GM12892 (cell line): ENCODE measurements around the gene HADHA. TPM values are rescaled to one million over a fixed set of nuclear protein-coding genes. Genes with fewer than 3 reads are reported as not detected.

Experiments used
- DNase-seq: peaks from one replicate; pipeline ENCODE4 v3.0.0; 2011; ENCODE audit not compliant: insufficient read length
- FAIRE-seq: peaks from 2 replicates; lab custom pipeline; 2011; peaks lifted over from hg19 to GRCh38; lab: Jason Lieb, UNC
- POLR2A ChIP-seq: IDR thresholded peaks from 2 replicates; pipeline ENCODE4 v1.6.1; 2011; ENCODE audit warnings: low read depth, low read length, control low read depth
- POLR2AphosphoS5 ChIP-seq: IDR thresholded peaks from 2 replicates; pipeline ENCODE4 v1.6.1; 2011; ENCODE audit warnings: low read depth, low read length, control low read depth
- TAF1 ChIP-seq: IDR thresholded peaks from 2 replicates; pipeline ENCODE4 v1.6.1; 2011; ENCODE audit warnings: low read depth, mild to moderate bottlenecking, control low read depth, low read length, borderline replicate concordance
- polyA plus RNA-seq: library from polyadenylated mRNA; unstranded; fragments of >200 nt; gene quantifications from one replicate; pipeline ENCODE4 v1.2.1, GENCODE V29; 2012; ENCODE audit warnings: missing spikeins, inconsistent platforms; ENCODE audit not compliant: missing spikeins

The HADHA gene
- 76.0 TPM for polyA plus RNA-seq

DNA sequence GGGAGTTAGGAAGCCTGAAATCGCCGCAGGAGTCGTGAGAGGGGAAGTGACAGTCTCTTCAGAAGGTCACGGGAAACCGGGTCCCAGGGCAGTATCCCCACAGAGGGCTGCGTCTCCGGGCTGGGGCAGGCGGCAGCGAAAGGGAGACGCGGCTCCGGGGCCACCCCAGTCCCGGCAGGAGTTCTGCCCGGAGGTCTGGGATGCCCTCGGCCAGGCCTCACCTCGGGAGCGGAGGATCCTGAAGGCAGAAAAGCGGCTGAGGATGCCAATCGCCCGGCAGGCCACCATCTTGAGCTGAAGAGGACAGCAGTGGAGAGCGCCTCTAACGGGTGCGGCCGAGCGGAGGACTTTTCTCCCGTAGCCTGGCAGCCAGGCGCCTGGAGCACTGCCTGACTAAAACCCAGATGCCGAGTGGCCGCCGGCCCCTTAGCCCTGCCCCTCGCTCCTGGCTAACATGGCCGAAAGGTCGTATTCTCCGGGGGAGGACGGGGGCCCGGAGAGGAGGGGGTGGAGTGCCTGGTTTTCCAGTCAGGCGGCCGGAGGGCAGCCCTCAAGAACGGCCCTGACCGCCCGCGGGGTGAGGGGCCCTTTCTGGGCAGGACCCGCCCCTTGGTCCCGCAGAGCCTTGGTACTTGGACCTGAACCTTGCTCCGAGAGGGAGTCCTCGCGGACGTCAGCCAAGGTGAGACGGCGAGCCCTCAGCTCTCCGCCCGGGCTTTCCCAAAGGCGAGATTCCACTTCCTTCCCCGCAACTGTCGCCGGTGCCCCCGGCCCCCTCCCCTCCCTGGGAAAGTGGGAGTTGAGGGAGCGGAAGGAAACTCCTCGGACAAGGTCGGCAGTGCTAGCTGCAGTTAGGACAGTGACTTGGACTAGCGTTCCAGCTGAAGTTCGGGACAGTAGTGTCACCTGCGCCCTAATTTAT lies at the start of gene HADHA, which contains the start of gene HADHB:
TSS of gene HADHA (minus strand) at position 324 of the 922 bp plus-strand sequence. CDS start at position 288, 36 bp downstream.
TSS of gene HADHB (plus strand) at position 631 of the 922 bp plus-strand sequence. CDS start 9,316 bp downstream, outside the sequence.
- TF ChIP-seq TAF1 (peak; percentile 68; the same call in 1 of the 2 replicates), POLR2A (peak; percentile 89), POLR2AphosphoS5 (peak; percentile 88)
- peak; percentile 67 for DNase-seq
- peak; percentile 85 for FAIRE-seq

DNA sequence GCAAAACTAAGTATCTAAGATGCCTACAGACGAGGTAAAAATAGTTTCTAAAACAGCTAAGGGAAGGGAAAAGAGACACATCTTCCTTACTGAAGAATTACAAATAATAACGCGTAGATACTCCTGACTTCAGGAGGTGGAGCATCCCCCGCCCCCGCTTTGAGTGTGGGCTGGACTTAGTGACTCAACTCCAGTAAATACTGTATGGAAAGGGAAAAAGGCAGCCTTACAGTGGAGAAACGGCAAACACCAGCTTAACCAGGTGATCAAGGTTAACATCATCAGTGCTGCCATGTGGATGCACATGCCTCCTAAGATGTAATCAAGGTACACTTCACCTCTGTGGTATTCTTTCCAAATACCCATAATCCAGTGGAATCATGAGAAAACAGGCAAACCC lies 48.2 kb upstream of the HADHA start:
- DNase-seq = no peak
- TF ChIP-seq POLR2A = no peak
- no peak for TF ChIP-seq TAF1
- no peak for TF ChIP-seq POLR2AphosphoS5
- no peak for FAIRE-seq

DNA sequence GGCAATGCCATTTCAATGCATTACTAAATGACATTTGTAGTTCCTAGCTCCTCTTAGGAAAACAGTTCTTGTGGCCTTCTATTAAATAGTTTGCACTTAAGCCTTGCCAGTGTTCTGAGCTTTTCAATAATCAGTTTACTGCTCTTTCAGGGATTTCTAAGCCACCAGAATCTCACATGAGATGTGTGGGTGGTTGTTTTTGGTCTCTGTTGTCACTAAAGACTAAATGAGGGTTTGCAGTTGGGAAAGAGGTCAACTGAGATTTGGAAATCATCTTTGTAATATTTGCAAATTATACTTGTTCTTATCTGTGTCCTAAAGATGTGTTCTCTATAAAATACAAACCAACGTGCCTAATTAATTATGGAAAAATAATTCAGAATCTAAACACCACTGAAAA lies 45.6 kb upstream of the HADHA start:
- FAIRE-seq (no peak), DNase-seq (no peak)
- TF ChIP-seq POLR2AphosphoS5 (no peak), POLR2A (no peak), TAF1 (no peak)

DNA sequence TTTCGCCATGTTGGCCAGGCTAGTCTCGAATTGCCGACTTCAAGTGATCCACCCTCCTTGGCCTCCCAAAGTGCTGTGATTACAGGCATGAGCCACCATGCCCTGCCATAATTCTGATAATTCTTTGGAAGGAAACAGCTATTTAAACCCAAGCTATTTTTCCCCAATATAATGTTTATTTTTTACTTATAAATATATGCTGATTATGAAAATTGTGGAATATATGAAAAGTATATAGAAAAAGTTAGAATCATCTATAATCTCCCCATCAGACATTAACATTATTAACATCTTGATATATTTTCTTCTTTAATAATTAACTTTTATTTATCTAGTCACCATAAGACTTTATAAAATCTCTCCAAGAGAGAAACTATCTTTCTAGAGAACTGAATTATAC lies 41.5 kb upstream of the HADHA start:
- FAIRE-seq = no peak
- TF ChIP-seq POLR2A (no peak), TAF1 (no peak), POLR2AphosphoS5 (no peak)
- no peak for DNase-seq

DNA sequence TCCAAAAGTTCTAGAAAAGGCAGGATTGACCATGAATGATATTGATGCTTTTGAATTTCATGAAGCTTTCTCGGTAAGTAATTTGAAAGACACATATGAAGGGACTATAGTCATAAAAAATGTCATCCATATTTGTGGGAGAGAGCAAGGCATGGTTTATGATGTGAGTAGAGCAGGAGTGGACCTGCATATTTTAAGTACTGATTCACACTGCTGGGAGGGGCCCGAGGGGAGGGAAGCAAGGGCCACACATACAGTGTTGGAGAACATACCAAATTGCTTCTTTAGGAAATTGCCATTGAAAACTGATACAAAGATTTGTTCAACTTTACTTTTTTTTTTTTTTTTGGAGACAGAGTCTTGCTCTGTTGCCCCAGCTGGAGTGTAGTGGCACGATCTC lies 39.7 kb upstream of the HADHA start:
- TF ChIP-seq POLR2AphosphoS5 (no peak), POLR2A (no peak), TAF1 (no peak)
- FAIRE-seq (no peak), DNase-seq (no peak)

DNA sequence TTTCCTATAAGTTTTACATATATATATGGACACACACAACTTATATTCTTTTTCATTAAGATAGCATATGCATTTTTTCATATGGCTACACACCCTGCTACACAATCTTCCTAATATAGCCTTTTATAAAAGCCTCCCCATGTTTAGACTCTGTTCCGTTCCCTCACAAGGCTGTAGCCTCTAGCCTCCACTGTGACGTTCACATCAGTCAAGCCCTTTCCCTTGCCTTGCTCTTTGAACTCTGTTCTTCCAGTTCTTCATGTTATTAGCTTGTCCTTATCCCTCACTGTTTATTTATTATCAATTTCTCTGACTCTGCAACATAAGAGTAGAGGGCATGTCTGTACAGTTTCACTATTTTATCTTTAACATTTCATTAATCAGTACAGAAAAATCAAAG lies 39.2 kb upstream of the HADHA start:
- no peak for DNase-seq
- TF ChIP-seq TAF1 (no peak), POLR2AphosphoS5 (no peak), POLR2A (no peak)
- no peak for FAIRE-seq

DNA sequence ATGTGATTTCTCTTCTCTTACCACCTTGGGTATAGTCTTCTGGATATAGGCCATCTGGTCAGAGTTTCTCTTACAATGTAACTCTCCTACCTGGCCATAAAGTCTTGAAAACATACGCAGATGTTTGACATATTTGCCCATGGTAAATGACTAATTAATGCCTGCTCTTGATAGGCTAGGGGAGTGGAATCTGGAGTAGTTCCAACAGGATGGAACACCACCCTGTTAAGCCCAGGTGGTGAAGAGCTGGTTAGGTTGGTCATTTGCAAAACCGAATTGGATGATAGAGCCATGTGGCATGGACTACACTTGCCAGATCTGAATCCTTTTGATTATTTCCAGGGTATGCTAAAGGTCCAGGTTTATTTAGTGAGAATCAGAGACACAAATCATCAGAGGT lies 36.8 kb upstream of the HADHA start:
- FAIRE-seq (peak; percentile 9), DNase-seq (no peak)
- TF ChIP-seq POLR2AphosphoS5 (no peak), TAF1 (no peak), POLR2A (no peak)

DNA sequence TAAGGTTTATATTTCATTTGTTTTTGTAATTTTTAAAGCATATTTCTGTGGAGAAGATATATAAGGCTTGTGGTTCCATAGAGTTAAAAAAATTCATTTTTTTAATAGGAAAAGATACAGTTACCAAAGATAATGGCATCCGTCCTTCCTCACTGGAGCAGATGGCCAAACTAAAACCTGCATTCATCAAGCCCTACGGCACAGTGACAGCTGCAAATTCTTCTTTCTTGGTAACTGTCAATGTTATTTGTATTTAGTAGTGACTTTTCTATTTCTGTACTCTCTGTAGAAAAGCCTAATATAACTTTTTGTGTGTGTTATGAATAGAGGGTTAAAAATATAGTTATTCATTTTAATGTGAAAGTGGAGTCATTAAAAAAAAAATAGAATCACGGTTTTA lies 35.5 kb upstream of the HADHA start:
- TF ChIP-seq POLR2AphosphoS5 (no peak), TAF1 (no peak), POLR2A (no peak)
- FAIRE-seq (no peak), DNase-seq (no peak)

DNA sequence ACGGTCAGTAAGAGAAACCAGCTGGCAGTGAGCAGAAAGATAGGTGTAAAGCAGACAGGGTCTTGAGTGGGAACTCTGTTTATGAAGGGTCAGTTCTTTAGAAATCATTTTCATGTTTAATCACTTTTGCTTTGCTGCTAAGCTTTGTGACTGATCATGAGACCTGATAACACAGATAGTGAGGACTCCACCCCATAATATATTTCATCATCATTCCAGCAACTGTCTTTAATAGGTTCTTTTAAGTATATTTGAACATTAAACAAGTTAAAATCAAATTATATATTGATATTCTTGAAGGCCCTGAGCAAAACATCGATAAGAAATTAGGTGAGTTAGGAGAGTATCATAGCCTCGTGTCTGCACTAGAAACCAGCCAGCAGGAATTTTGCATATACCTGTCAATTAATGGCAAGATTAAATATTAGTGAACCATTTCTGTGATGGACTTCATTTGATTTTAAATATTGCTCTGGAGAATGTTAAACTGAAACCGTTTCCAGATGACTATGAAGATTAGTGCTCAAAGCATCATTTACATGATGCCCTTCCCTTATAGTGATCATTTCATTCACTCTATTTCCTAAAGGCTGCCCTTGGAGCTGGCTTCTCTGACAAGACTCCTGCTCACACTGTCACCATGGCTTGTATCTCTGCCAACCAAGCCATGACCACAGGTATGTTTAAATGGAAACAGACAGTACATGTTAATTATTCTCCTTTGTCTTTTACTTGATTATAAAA lies 32.2 kb upstream of the HADHA start:
- DNase-seq = no peak
- FAIRE-seq = no peak
- TF ChIP-seq TAF1 = no peak
- TF ChIP-seq POLR2AphosphoS5 = no peak
- no peak for TF ChIP-seq POLR2A

DNA sequence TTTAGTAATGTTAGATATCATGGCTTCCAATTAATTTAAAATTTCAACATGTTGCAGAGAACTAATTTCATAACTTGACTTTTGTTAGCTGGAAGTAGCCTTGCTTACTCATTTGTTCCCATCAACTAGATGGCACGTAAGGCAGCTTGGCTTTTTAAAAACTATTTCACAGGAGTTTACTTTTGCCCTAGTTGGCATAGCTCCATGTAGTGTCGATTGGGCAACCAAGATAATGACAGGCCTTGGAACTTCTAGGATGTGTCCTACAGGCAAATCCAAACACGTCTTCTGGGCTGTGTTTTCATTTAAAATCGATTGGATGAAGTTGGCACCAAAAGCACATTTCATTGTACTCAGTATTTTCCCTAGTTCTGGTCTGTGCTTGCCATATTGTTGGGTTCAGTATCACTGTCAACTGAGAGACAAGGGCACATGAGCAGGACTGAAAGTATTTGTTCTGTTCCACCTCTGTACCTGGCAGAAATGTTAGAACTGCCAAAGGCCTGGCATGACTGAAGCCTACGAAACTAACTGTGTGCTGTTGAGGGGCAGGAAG lies 29.7 kb upstream of the HADHA start:
- FAIRE-seq = no peak
- DNase-seq = no peak
- TF ChIP-seq POLR2A (no peak), POLR2AphosphoS5 (no peak), TAF1 (no peak)

DNA sequence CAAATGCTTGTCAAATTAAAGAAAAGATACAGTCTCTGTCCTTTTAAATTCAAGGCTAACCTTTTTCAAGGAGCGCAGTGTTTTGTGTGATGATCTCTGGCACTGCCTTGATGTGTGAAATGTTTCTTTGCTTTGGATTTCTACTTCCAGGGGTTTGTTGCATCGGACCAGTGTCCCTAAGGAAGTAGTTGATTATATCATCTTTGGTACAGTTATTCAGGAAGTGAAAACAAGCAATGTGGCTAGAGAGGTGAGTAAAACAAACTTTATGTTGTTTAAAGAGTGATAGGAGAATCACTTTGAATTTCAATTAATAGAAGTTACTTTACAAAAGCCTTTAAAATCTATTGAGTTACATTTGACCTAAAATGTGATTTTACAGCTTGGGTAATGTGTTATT lies 29.1 kb upstream of the HADHA start:
- TF ChIP-seq POLR2AphosphoS5 = no peak
- FAIRE-seq = no peak
- no peak for DNase-seq

DNA sequence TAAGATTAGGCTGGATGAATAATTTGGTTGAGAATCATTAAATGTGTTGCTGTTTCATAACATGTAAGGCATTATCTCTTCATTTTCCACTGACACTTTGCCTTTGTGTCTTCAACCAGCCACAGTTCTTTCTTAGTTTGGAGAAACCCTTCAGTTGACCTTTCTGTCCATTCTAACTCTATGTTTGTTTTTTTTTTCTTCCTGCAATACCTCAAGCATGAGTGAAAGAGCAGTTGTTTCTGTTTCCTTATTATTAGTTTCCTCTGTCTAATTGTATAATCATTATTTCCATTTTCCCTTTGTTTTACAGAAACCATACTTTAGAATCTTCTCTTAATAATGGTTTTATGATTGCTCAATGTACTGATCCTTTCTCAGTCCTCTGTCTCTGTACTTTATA lies 25.9 kb upstream of the HADHA start:
- DNase-seq = no peak
- FAIRE-seq = no peak
- TF ChIP-seq POLR2AphosphoS5 (no peak), TAF1 (no peak), POLR2A (no peak)
